Loucy (cell line): ENCODE results near the gene MTMR3.

Experiments
- EZH2phosphoT487 ChIP-seq: fragments of 200-600 bp; IDR thresholded peaks from 2 replicates; pipeline ENCODE4 v1.6.1; 2018; ENCODE audit warnings: antibody characterized with exemption, mild to moderate bottlenecking, moderate library complexity, borderline replicate concordance
- TF ChIP-seq, protein P1 (sequence below): fragments of 200-600 bp; sonication (generic); conservative IDR thresholded peaks from 2 replicates; pipeline ENCODE4 v1.5.1; 2014; ENCODE audit warnings: mild to moderate bottlenecking, antibody characterized with exemption, low read length

DNA sequence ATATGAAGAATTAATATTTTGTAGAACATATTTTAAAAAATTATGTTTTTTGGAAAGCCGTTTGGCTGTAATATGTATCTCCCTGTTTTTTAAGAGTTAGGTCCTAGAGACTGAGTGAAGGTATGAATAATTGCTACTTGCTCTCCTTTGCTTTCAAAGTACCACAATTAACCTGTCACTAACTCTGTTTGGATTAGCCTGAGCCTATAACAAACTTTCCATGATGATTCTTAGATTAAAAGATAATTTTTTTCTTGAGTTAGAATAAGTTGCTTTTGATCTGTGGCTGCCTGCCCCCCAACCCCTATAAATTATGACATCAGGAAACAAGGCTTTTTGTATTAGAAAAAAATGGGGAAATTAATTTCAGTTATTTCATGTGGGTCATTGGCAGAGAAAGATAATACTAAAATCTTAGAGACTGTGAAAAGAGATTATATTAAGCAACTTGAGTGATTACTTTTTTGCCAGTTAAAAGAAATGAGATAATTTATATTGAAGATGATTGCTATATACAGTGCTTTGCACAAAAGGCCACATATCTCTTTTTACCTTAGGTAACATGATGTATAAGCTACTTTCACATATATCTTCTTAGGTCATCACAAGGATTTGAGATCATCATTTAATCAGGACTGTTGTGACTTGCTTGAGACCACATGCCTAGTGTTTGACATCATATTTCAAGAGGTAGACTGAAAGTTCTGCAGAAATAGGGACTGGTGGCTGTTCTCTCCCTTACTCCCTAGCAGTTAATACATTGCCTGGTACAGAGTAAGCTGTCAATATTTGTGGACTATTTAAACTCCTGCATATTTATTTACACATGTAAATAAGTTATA lies 9.6 kb downstream of the MTMR3 start:
- TF ChIP-seq, protein P1, sequence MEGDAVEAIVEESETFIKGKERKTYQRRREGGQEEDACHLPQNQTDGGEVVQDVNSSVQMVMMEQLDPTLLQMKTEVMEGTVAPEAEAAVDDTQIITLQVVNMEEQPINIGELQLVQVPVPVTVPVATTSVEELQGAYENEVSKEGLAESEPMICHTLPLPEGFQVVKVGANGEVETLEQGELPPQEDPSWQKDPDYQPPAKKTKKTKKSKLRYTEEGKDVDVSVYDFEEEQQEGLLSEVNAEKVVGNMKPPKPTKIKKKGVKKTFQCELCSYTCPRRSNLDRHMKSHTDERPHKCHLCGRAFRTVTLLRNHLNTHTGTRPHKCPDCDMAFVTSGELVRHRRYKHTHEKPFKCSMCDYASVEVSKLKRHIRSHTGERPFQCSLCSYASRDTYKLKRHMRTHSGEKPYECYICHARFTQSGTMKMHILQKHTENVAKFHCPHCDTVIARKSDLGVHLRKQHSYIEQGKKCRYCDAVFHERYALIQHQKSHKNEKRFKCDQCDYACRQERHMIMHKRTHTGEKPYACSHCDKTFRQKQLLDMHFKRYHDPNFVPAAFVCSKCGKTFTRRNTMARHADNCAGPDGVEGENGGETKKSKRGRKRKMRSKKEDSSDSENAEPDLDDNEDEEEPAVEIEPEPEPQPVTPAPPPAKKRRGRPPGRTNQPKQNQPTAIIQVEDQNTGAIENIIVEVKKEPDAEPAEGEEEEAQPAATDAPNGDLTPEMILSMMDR = no peak
- TF ChIP-seq EZH2phosphoT487 = no peak
